Mucosa of descending colon (tissue), 3 donors: ENCODE data around the gene SULT4A1. TPM values are rescaled to one million over a fixed set of nuclear protein-coding genes. Genes with fewer than 3 reads are reported as not detected.

Experiments
- ATAC-seq: fragments of 200-7000 bp; cut with Tn5 transposase; one replicate; pipeline ENCODE4 v1.9.1; 2020; ENCODE audit warnings: mild to moderate bottlenecking, moderate library complexity
- DNase-seq, 3 donors: peaks; one replicate each; pipeline ENCODE4 v3.0.0-alpha.2; 2020
- H3K36me3 ChIP-seq: fragments of 200-600 bp; one replicate; pipeline ENCODE4 v1.8.0; 2021; ENCODE audit warnings: low read depth, mild to moderate bottlenecking
- H3K4me1 ChIP-seq: fragments of 200-600 bp; one replicate; pipeline ENCODE4 v1.8.0; 2021; ENCODE audit warnings: low read depth, mild to moderate bottlenecking
- H3K4me3 ChIP-seq: fragments of 200-600 bp; one replicate; pipeline ENCODE4 v1.8.0; 2021; ENCODE audit warnings: mild to moderate bottlenecking
- H3K9me3 ChIP-seq: fragments of 200-600 bp; one replicate; pipeline ENCODE4 v1.8.0; 2021; ENCODE audit warnings: mild to moderate bottlenecking
- intact Hi-C, 2 donors: fragments of 100-400 bp; cut with DNase I in 1 of 2; cut with micrococcal nuclease in 1 of 2; formaldehyde crosslinking; loops; one replicate each; pipeline versions ENCODE4 v1.11.0 to v1.11.1; 2022; cut with DNase I, micrococcal nuclease
- total RNA-seq, 3 donors: library from RNA; stranded (reverse); fragmentation: NEBNext Ultra II Directional in 2 of 3; extraction: Animal tissue kit (Norgen Biotek cat#: 25700) in 2 of 3; gene quantifications; one replicate each; pipeline versions ENCODE4 v1.2.1 to v1.2.4, GENCODE V29; 2021 to 2023
- TF ChIP-seq, protein P1 (sequence below): fragments of 200-600 bp; IDR thresholded peaks from one replicate; pipeline ENCODE4 v1.8.0; 2022; ENCODE audit warnings: antibody characterized with exemption, mild to moderate bottlenecking
- donor health status: DM: no; HTN: no; CAD: no; lungs with moderate emphysema.
- donor health status: DM: no; HTN: no; CAD: no.
- donor health status: DM: no; HTN: yes; CAD: no.

SULT4A1 gene
- total RNA-seq, 3 donors from 2014 or later, result 0.34 to 4.1 TPM; not detected in 1

DNA sequence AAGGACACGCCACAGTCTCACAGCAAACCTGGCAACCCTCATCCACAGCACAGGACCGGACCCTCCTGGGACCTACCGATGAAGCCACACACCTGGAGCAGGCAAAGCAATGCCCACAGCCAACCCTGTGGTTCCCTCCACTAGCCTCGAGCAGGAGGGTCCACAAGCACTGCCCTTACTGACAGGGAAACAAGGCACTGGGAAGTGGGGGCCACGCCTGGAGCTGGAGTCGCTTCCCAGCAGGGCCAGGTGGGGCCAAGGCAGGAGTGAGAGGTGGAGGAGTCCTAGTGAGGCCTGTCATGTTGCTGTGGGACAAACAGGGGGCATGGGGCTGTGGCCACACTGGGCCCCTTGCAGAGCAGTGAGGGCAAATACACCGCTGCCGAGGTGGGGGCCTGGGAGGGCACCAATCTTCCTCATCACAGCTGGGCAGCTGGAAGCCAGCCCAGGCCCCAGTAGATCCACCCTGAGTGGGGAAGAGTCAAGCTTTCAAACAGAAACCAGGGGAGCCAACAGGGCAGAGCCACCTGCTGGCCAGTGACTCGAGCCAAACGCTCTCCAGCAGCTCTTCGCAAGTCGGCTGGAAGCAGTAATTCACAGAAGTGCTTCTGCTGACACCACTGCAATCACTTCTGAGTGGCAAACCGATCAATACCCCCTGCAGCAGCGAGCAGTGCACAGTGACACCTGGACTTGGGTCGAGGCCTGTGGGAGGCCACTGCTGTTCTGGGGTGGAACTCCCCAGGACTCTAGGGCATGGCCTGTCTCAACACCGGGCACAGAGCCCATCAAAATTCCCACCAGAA, 13.7 kb downstream of the SULT4A1 start:
- no peak for ATAC-seq
- H3K9me3 ChIP-seq, result no peaks in the 10 kb centered on the region
- TF ChIP-seq, protein P1, sequence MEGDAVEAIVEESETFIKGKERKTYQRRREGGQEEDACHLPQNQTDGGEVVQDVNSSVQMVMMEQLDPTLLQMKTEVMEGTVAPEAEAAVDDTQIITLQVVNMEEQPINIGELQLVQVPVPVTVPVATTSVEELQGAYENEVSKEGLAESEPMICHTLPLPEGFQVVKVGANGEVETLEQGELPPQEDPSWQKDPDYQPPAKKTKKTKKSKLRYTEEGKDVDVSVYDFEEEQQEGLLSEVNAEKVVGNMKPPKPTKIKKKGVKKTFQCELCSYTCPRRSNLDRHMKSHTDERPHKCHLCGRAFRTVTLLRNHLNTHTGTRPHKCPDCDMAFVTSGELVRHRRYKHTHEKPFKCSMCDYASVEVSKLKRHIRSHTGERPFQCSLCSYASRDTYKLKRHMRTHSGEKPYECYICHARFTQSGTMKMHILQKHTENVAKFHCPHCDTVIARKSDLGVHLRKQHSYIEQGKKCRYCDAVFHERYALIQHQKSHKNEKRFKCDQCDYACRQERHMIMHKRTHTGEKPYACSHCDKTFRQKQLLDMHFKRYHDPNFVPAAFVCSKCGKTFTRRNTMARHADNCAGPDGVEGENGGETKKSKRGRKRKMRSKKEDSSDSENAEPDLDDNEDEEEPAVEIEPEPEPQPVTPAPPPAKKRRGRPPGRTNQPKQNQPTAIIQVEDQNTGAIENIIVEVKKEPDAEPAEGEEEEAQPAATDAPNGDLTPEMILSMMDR, result no peak
- H3K36me3 ChIP-seq, result no peaks in the 10 kb centered on the region
- H3K4me3 ChIP-seq, result no peak overlapping the region
- DNase-seq, result peak in 1 of 3 donors; percentile 26
- intact Hi-C loops, result no loop called here
- no peaks in the 10 kb centered on the region for H3K4me1 ChIP-seq

DNA sequence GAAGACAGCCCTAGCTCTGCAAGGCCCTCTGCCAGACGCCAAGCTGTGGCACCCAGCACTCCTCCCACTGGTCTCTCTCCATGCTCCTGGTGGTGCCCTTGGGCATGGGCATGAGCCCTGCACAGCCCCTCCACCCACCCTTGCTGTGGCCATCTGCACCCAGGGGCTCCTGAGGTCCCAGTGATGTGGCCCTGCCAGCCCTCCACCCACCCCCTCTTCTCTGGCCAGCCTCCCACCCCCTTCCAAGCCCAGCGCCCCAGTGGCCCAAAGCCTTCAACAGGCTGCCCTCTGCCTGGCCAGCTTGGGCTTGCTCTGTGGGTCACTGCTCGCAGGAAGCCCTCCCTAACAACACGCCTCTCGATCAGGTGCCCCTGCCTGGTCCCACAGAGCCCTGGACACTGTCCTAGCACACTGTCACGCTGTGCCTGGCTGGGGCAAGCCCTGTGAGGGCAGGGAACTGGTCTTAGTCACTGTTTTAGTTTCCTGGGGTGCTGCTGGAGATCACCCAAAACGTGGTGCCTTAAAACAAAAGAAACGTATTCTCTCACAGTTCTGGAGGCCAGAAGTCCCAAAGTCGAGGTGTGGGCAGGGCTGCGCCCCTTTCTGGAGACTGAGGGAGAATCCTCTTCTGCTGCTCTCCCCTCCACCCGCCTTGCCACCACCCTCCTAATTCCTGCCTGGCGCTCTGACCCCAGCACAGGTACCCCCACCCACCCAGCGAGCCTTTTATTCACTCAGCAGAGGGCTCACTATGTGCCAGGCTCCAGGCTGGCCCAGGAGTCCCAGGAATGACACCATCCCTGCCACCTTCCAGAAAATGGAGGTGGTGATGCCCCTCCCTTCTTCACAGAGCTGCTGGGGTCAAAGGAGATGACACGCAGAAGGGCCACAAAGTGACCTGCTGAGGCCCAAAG, 14.7 kb downstream of the SULT4A1 start:
- Histone ChIP-seq H3K9me3 (no peaks in the 10 kb centered on the region), H3K4me3 (no peak overlapping the region), H3K36me3 (no peaks in the 10 kb centered on the region), H3K4me1 (no peaks in the 10 kb centered on the region)
- ATAC-seq (no peak), DNase-seq (peak in 1 of 3 donors; percentile 25)
- intact Hi-C loops, result no loop called here
- TF ChIP-seq, protein P1, result no peak

DNA sequence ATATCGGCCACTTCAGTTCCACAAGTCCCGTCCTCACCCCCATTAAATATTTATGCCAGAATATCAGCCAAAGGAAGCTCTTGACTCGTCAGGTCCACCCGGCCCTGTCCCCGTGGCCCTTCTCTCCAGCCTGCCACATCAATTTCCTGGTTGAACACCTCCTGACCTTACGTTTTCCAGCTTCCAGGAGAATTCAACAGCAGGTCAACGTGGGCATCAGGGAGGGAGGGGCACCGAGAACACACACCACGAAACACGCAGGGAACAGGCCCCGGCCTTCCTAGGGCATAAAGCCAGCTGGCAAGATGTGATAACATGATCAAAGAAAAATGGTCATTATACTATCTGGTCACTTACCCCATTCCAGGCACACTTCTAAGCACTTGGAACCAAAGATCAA, 15.3 kb downstream of the SULT4A1 start:
- TF ChIP-seq, protein P1, result no peak
- H3K4me3 ChIP-seq, result no peak overlapping the region
- H3K4me1 ChIP-seq, result no peaks in the 10 kb centered on the region
- H3K36me3 ChIP-seq, result no peaks in the 10 kb centered on the region
- ATAC-seq (no peak), DNase-seq (peak in 1 of 3 donors; percentile 19)
- H3K9me3 ChIP-seq, result no peaks in the 10 kb centered on the region
- intact Hi-C loops, result no loop called here

DNA sequence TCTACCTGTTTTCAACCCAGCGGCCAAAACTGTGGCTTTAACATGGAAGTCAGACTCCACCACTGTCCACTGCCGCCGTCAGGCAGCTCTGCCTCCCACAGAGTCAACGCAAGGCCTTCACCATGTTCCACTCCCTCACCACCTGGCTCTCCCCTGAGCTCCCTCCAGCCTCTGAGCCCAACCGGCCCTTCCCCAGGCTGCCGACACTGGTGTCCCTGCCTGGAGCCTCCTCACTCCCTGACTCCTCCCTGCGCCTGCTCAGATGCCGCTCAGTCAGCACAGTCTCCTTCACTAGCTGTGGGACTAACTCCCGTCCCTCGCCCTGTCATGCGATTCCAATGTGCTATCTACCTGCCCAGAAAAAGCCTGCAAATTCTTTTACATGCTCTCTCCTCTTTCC, 16.3 kb downstream of the SULT4A1 start:
- H3K4me3 ChIP-seq, result no peak overlapping the region
- no peaks in the 10 kb centered on the region for H3K9me3 ChIP-seq
- ATAC-seq (no peak), DNase-seq (peak in 1 of 3 donors; percentile 19)
- no peaks in the 10 kb centered on the region for H3K36me3 ChIP-seq
- no peaks in the 10 kb centered on the region for H3K4me1 ChIP-seq
- TF ChIP-seq, protein P1, result no peak
- intact Hi-C loops, result no loop called here

DNA sequence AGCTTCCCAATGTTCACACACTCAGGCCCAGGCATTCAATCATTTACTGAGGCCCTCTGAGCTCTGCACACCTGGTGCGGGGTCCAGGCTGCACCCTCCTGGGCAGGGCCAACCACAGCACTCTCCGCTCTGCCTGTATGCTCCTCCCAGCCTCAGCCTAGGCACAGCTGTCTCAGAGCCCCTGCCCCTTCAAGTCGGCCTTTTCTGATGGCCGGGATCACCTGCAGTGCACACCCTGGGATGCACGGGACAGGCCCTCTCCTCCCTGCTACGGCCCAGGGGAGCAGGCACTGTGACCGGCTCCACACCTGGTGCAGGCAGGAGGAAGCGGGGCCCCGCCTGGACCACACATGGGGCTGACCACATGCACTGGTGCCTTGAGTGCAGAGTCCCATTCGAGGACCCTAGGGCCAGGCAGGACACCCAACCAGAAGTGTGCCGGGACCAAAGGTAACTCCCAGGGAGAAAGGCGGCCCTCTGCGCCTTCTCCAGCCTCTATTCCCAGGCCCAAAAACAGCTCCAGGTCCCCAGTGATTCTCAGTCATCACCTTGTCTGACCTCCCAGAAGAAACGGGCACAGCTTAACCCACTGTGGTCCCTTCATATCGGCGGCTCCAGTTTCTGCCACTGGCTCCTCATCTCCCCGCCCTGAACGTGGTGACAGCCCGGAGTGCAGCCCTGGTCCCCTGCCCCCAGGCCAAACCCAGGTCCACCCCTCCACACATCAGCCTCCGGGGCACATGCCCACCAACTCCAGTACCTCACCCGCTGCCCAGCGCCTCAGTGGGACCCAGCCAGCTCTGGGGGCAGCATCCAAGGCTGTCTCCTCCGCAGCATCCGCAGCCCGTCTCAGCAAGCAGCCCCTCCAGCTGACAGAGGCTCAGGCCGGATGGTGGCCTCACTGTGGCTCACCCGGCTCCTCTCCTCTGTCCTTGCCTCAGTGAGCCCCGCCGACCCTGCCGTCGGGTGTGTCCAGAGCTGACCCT, 17.5 kb downstream of the SULT4A1 start:
- TF ChIP-seq, protein P1, result no peak
- intact Hi-C loops, result no loop called here
- H3K4me1 ChIP-seq, result no peaks in the 10 kb centered on the region
- H3K4me3 ChIP-seq, result no peak overlapping the region
- ATAC-seq (no peak), DNase-seq (peak in 1 of 3 donors; percentile 32)
- no peaks in the 10 kb centered on the region for H3K36me3 ChIP-seq
- H3K9me3 ChIP-seq, result no peaks in the 10 kb centered on the region
